ENCODE measurements around the gene TTC7B.

Gene TTC7B

DNA sequence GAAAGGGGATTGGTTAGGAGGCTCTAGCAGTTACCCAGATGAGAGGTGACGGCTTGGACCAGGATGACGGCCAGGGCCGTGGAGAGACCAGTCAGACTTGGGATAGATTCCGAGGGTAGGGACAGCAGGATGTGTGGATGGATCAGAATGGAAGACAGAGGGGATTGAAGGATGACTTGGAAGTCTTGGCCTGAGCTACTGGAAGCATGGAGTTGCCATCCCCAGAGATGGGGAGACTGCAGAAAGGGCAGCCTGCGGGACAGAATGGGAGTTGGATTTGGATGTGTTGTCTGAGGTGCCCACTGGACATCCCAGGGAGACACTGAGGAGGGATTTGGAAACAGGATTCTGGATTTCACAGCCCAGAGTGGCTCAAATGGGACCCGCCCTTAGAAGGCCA is 317.1 kb downstream of the TTC7B start:
- Histone ChIP-seq H3K4me1 (ENCODE audit: control insufficient read depth, insufficient read depth, low read length, poor library complexity, severe bottlenecking) (no peaks in the 10 kb centered on the region), H3K27ac (ENCODE audit: insufficient read depth, low read length, poor library complexity, severe bottlenecking) (no peak overlapping the region), H3K36me3 (ENCODE audit: control insufficient read depth, insufficient read depth, low read length) (no peaks in the 10 kb centered on the region), H3K9me3 (ENCODE audit: control insufficient read depth, low read length) (no peaks in the 10 kb centered on the region), H3K27me3 (replicated peaks; ENCODE audit: control insufficient read depth, insufficient read depth, low read length, poor library complexity, severe bottlenecking) (peaks cover 2% of the 10 kb centered on the region), H3K4me3 (ENCODE audit: insufficient read depth, low read depth, low read length, poor library complexity, severe bottlenecking) (no peak overlapping the region)
- DNase-seq, result no peak

- no peak for DNase-seq
- no peak overlapping the region for H3K27ac ChIP-seq (ENCODE audit: insufficient read depth, low read length, poor library complexity, severe bottlenecking)
- H3K9me3 ChIP-seq (ENCODE audit: control insufficient read depth, low read length), result no peaks in the 10 kb centered on the region
- no peaks in the 10 kb centered on the region for H3K4me1 ChIP-seq (ENCODE audit: control insufficient read depth, insufficient read depth, low read length, poor library complexity, severe bottlenecking)
- H3K36me3 ChIP-seq (ENCODE audit: control insufficient read depth, insufficient read depth, low read length), result no peaks in the 10 kb centered on the region
- H3K27me3 ChIP-seq (replicated peaks; ENCODE audit: control insufficient read depth, insufficient read depth, low read length, poor library complexity, severe bottlenecking), result peaks cover 2% of the 10 kb centered on the region
- no peak overlapping the region for H3K4me3 ChIP-seq (ENCODE audit: insufficient read depth, low read depth, low read length, poor library complexity, severe bottlenecking)
These were observed 318.0 kb downstream of the TTC7B start for GRCh38 chr14:90498198-90498597.

DNA sequence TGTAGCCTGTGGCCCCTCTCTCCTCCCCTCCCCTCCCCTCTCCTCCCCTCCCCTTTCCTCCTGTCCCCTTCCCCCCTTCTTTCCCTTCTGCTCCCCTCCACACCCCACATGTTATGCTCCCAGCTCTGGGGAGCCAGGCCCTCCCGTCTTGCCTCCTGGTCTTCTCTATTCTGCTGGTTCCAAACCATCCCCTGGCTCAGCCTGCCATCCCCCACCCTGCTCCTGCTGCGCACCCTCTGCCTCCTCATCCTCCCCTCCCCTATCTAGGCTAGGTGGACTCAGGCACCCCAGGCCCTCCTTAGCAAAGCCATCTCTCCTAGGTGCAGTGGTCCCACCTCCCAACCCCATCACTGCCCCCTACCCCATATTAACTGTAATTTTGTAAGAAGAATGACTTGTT is 319.9 kb downstream of the TTC7B start:
- no peaks in the 10 kb centered on the region for H3K9me3 ChIP-seq (ENCODE audit: control insufficient read depth, low read length)
- H3K4me3 ChIP-seq (ENCODE audit: insufficient read depth, low read depth, low read length, poor library complexity, severe bottlenecking), result no peak overlapping the region
- no peak overlapping the region for H3K27ac ChIP-seq (ENCODE audit: insufficient read depth, low read length, poor library complexity, severe bottlenecking)
- DNase-seq, result no peak
- H3K4me1 ChIP-seq (ENCODE audit: control insufficient read depth, insufficient read depth, low read length, poor library complexity, severe bottlenecking), result no peaks in the 10 kb centered on the region
- peaks cover 2% of the 10 kb centered on the region for H3K27me3 ChIP-seq (replicated peaks; ENCODE audit: control insufficient read depth, insufficient read depth, low read length, poor library complexity, severe bottlenecking)
- H3K36me3 ChIP-seq (ENCODE audit: control insufficient read depth, insufficient read depth, low read length), result no peaks in the 10 kb centered on the region

DNA sequence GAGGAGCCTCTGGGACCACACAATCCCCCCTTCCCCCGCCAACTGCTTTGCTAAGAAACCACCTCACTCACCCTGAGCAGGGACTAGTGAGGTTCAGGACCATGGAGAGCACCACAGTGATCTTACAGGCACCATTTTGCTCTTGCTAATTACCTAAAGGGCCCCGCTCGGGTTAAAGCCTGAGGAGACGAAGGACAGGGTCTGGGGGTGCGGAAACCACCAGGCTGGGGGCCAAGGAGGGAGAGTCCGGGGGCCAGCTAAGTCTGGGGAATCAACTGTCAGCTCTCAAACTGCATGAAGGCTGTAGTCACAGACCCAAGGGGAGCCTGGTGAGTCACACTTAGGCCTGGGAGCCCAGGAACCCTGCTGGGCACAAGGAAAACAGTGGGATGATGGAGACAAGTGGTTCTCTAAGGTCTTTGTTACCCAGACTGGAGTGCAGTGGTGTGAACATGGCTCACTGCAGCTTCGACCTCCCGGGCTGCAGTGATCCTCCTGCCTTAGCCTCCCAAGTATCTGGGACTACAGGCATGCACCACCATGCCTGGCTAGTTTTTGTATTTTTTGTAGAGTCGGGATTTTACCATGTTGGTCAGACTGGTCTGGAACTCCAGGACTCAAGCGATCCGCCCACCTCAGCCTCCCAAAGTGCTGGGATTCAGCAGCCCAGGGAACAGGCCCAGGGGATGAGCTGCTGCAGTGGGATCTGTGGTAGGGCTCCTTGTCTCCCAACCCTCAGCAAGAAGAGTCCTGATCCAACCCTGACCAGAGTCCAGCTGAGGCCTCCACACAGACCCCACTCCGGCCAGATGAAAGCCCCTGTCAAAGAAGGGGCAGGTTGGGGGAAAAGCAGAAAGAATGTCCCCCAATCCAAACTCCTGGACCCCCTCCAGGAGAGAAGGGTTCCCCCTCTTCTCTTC is 320.6 kb downstream of the TTC7B start:
- no peak overlapping the region for H3K27ac ChIP-seq (ENCODE audit: insufficient read depth, low read length, poor library complexity, severe bottlenecking)
- no peaks in the 10 kb centered on the region for H3K4me1 ChIP-seq (ENCODE audit: control insufficient read depth, insufficient read depth, low read length, poor library complexity, severe bottlenecking)
- peak in 2 of 3 donors; percentile 9 to 17 for DNase-seq
- H3K27me3 ChIP-seq (replicated peaks; ENCODE audit: control insufficient read depth, insufficient read depth, low read length, poor library complexity, severe bottlenecking), result peaks cover 2% of the 10 kb centered on the region
- H3K9me3 ChIP-seq (ENCODE audit: control insufficient read depth, low read length), result no peaks in the 10 kb centered on the region
- H3K4me3 ChIP-seq (ENCODE audit: insufficient read depth, low read depth, low read length, poor library complexity, severe bottlenecking), result no peak overlapping the region
- H3K36me3 ChIP-seq (ENCODE audit: control insufficient read depth, insufficient read depth, low read length), result no peaks in the 10 kb centered on the region

DNA sequence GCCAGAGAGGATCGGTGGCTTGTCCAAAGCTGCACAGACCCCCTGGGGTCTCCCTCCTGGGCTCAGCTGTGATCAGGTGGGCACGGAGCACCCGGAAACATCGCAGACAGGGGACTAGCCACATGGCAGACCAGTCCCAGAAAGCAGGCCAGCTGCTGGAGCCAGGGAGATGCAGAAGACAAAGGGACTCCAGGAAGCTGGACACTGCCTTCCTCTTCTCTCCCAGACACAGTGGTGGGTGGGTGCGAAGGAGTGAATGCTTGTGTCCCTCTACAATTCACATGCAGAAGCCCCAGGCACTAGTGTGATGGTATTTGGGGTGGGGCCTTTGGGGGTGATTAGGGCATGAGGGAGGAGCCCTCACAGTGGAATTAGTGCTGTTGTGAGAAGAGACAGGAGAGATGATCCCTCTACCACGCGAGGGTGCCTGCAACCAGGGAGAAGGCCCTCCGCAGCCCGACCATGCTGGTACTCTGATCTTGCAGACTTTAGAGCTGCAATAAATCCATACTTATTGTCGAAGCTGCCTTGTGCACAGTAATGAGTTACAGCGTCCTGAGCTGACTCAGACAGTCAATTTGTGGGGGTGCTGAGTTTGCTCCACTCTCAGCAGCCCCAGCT is 324.2 kb downstream of the TTC7B start:
- Histone ChIP-seq H3K4me1 (ENCODE audit: control insufficient read depth, insufficient read depth, low read length, poor library complexity, severe bottlenecking) (no peaks in the 10 kb centered on the region), H3K9me3 (ENCODE audit: control insufficient read depth, low read length) (no peaks in the 10 kb centered on the region), H3K27ac (ENCODE audit: insufficient read depth, low read length, poor library complexity, severe bottlenecking) (no peak overlapping the region), H3K27me3 (replicated peaks; ENCODE audit: control insufficient read depth, insufficient read depth, low read length, poor library complexity, severe bottlenecking) (no peaks in the 10 kb centered on the region), H3K4me3 (ENCODE audit: insufficient read depth, low read depth, low read length, poor library complexity, severe bottlenecking) (no peak overlapping the region), H3K36me3 (ENCODE audit: control insufficient read depth, insufficient read depth, low read length) (no peaks in the 10 kb centered on the region)
- no peak for DNase-seq

GRCh38 chr14:90491221-90491885 is 324.9 kb downstream of the TTC7B start:
- no peaks in the 10 kb centered on the region for H3K27me3 ChIP-seq (replicated peaks; ENCODE audit: control insufficient read depth, insufficient read depth, low read length, poor library complexity, severe bottlenecking)
- H3K4me3 ChIP-seq (ENCODE audit: insufficient read depth, low read depth, low read length, poor library complexity, severe bottlenecking), result no peak overlapping the region
- DNase-seq, result no peak
- H3K36me3 ChIP-seq (ENCODE audit: control insufficient read depth, insufficient read depth, low read length), result no peaks in the 10 kb centered on the region
- H3K27ac ChIP-seq (ENCODE audit: insufficient read depth, low read length, poor library complexity, severe bottlenecking), result no peak overlapping the region
- no peaks in the 10 kb centered on the region for H3K4me1 ChIP-seq (ENCODE audit: control insufficient read depth, insufficient read depth, low read length, poor library complexity, severe bottlenecking)
- H3K9me3 ChIP-seq (ENCODE audit: control insufficient read depth, low read length), result no peaks in the 10 kb centered on the region

DNA sequence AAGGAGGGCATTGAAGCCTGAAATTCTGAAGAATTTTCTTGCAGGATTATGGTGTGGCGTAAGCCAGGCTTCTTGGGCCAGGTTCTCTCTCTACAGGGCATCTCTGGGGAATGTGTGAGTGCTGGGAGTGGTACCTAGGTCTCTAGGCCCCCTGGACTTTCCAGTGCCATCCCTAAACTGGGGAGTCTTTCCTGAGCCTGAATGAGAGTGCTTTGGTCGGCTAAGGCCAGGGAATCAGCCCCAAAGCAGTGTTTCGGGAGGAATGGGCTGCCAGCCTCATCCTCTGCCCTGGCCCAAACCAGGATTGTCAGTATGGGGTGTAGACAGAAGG is 325.5 kb downstream of the TTC7B start:
- Histone ChIP-seq H3K9me3 (ENCODE audit: control insufficient read depth, low read length) (no peaks in the 10 kb centered on the region), H3K27ac (ENCODE audit: insufficient read depth, low read length, poor library complexity, severe bottlenecking) (no peak overlapping the region), H3K4me1 (ENCODE audit: control insufficient read depth, insufficient read depth, low read length, poor library complexity, severe bottlenecking) (no peaks in the 10 kb centered on the region), H3K36me3 (ENCODE audit: control insufficient read depth, insufficient read depth, low read length) (no peaks in the 10 kb centered on the region), H3K27me3 (replicated peaks; ENCODE audit: control insufficient read depth, insufficient read depth, low read length, poor library complexity, severe bottlenecking) (no peaks in the 10 kb centered on the region), H3K4me3 (ENCODE audit: insufficient read depth, low read depth, low read length, poor library complexity, severe bottlenecking) (no peak overlapping the region)
- no peak for DNase-seq

GRCh38 chr14:90489916-90490719 is 326.1 kb downstream of the TTC7B start:
- no peaks in the 10 kb centered on the region for H3K4me1 ChIP-seq (ENCODE audit: control insufficient read depth, insufficient read depth, low read length, poor library complexity, severe bottlenecking)
- H3K27me3 ChIP-seq (replicated peaks; ENCODE audit: control insufficient read depth, insufficient read depth, low read length, poor library complexity, severe bottlenecking), result no peaks in the 10 kb centered on the region
- DNase-seq, result no peak
- H3K36me3 ChIP-seq (ENCODE audit: control insufficient read depth, insufficient read depth, low read length), result no peaks in the 10 kb centered on the region
- H3K9me3 ChIP-seq (ENCODE audit: control insufficient read depth, low read length), result no peaks in the 10 kb centered on the region
- H3K27ac ChIP-seq (ENCODE audit: insufficient read depth, low read length, poor library complexity, severe bottlenecking), result no peak overlapping the region
- H3K4me3 ChIP-seq (ENCODE audit: insufficient read depth, low read depth, low read length, poor library complexity, severe bottlenecking), result no peak overlapping the region

DNA sequence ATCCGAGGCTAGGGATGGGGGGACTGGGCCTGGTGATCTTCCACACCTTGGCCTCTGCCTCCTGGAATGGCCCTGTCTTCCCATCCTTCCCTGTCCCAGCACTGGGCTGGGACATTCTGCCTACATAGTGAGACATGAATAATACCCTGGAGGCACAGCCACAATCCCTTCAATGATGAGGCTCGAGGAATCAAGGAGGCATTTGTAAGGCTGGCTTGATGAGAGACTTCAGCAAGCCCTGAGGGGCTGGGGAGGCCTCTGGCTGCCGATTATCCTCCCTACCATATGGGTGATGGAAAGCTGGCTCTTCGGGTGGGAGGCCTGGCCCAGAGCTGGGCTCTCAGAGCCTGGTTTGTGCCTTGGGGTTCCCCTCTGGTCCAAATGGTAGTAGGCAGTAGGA is 326.9 kb downstream of the TTC7B start:
- no peak for DNase-seq

More for the DNA sequence above, 326.9 kb downstream of the TTC7B start:
- Histone ChIP-seq H3K9me3 (ENCODE audit: control insufficient read depth, low read length) (no peaks in the 10 kb centered on the region), H3K4me1 (ENCODE audit: control insufficient read depth, insufficient read depth, low read length, poor library complexity, severe bottlenecking) (no peaks in the 10 kb centered on the region), H3K4me3 (ENCODE audit: insufficient read depth, low read depth, low read length, poor library complexity, severe bottlenecking) (no peak overlapping the region), H3K27me3 (replicated peaks; ENCODE audit: control insufficient read depth, insufficient read depth, low read length, poor library complexity, severe bottlenecking) (no peaks in the 10 kb centered on the region), H3K27ac (ENCODE audit: insufficient read depth, low read length, poor library complexity, severe bottlenecking) (no peak overlapping the region), H3K36me3 (ENCODE audit: control insufficient read depth, insufficient read depth, low read length) (no peaks in the 10 kb centered on the region)
